ENCODE measurements around the gene CTTNBP2NL. TPM values are rescaled to one million over a fixed set of nuclear protein-coding genes. Genes with fewer than 3 reads are reported as not detected.

Gene CTTNBP2NL
- total RNA-seq, 2 donors from 2014 or later, result 47.1 to 93.3 TPM

- no peak for TF ChIP-seq CTCF (IDR thresholded peaks at IDR 0.05)
- H3K36me3 ChIP-seq, result no peaks in the 10 kb centered on the region
- peak overlapping the region; percentile 60 to 73 for H3K9ac ChIP-seq (ENCODE audit: low read depth in 2 of 2, low read length in 2 of 2)
- H3K27ac ChIP-seq, result peak overlapping the region; percentile 32
- H3K4me1 ChIP-seq, result no peaks in the 10 kb centered on the region
- no peaks in the 10 kb centered on the region for H3K9me3 ChIP-seq
- intact Hi-C loops (cut with DNase I), result no loop called here
- peaks cover 23% of the 10 kb centered on the region for H3K27me3 ChIP-seq
- H3K4me3 ChIP-seq, result peak overlapping the region; percentile 68
- no peak for DNase-seq
Observed at GRCh38 chr1:112509005-112509659, 113.1 kb downstream of the CTTNBP2NL start.

- intact Hi-C loops (cut with DNase I), result no loop called here
- peaks cover 23% of the 10 kb centered on the region for H3K27me3 ChIP-seq
- peak overlapping the region in 1 of 2 donors; percentile 73 for H3K9ac ChIP-seq (ENCODE audit: low read depth in 2 of 2, low read length in 2 of 2)
- H3K36me3 ChIP-seq, result no peaks in the 10 kb centered on the region
- no peak for DNase-seq
- H3K4me3 ChIP-seq, result peak overlapping the region; percentile 68
- TF ChIP-seq CTCF (IDR thresholded peaks at IDR 0.05), result no peak
- peak overlapping the region; percentile 32 for H3K27ac ChIP-seq
- H3K9me3 ChIP-seq, result no peaks in the 10 kb centered on the region
- no peaks in the 10 kb centered on the region for H3K4me1 ChIP-seq
Observed at GRCh38 chr1:112509660-112510178, 113.7 kb downstream of the CTTNBP2NL start.

GRCh38 chr1:112510340-112510739, 114.3 kb downstream of the CTTNBP2NL start:
- intact Hi-C loops (cut with DNase I), result no loop called here
- H3K4me1 ChIP-seq, result no peaks in the 10 kb centered on the region
- no peaks in the 10 kb centered on the region for H3K36me3 ChIP-seq
- no peak overlapping the region for H3K27ac ChIP-seq
- no peak for TF ChIP-seq CTCF (IDR thresholded peaks at IDR 0.05)
- H3K9ac ChIP-seq (ENCODE audit: low read depth in 2 of 2, low read length in 2 of 2), result peak overlapping the region in 1 of 2 donors; percentile 13
- DNase-seq, result no peak
- H3K4me3 ChIP-seq, result no peak overlapping the region
- no peaks in the 10 kb centered on the region for H3K9me3 ChIP-seq
- H3K27me3 ChIP-seq, result peaks cover 23% of the 10 kb centered on the region

Small RNA genes lying within 50 kb of the gene (microRNA-seq; reads per million reads assigned to microRNA genes)
- gene MIR4256, result not detected

Other genes starting within 250 kb of the CTTNBP2NL start
- gene WNT2B, start 112.8 kb downstream of the CTTNBP2NL start, total RNA-seq, result 1 to 10 TPM; 4.3 to 5.9 TPM
- 10 to 100 TPM; 14.4 to 15.0 TPM for gene ST7L, start 222.9 kb downstream of the CTTNBP2NL start, total RNA-seq
- 100 to 1,000 TPM; 165 to 178 TPM for gene CAPZA1, start 223.6 kb downstream of the CTTNBP2NL start, total RNA-seq